ENCODE measurements around the gene JAML.

The JAML gene

GRCh38 chr11:118215262-118215661, 9.5 kb downstream of the JAML start:
- no peak for DNase-seq (ENCODE audit: low read depth)

DNA sequence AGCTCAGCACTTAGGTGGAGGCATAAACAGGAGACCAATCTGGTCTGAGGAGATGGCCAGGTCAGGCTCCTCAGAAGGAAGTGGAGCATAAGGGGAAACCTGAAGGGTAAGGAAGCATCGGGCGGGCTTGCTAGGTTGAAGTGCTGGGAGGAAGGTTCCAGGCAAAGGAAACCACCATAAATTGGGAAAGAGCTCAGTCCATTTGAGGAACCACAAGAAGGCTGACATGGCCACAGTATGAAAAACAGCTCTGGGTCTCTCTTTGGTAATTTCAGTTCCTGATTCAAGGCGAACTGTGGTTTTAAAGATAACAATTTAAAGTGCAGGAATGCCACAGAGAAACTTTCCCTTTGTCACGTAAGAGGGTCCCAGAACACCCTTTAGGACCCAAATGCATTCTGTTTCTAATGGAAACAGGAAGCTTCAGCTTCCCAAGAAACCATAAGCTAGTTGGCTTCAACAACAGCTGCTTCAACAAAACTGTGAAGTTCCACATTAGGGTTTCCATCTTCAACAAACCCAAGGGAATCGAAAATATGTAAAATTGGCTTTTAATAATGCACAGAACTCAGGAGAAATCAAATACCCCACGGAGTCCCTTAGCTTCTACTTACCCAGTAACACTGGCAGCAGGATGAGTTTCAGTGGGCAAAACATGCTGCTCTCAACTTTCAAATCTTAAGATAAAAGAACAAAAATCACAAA, 10.4 kb downstream of the JAML start:
- no peak for DNase-seq (ENCODE audit: low read depth)

DNA sequence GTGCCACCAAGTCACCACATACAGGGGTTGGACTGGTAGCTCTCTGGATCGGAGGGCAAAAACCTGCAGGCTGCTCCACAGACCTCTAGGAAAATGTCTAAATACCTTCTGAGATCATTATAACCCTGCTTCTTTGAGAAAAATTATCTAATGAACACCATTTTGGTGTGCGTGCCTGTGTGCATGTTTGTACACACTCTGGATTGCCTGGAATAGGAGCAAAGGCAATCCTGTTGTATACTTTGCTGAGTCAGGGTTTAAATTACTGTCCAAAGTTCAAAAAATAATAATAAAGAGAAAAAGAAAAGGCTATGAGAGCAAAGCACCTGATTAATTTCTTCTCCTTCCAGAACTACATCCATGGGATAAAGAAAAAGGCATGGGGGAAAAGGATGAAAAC, 11.0 kb downstream of the JAML start:
- no peak for DNase-seq (ENCODE audit: low read depth)

DNA sequence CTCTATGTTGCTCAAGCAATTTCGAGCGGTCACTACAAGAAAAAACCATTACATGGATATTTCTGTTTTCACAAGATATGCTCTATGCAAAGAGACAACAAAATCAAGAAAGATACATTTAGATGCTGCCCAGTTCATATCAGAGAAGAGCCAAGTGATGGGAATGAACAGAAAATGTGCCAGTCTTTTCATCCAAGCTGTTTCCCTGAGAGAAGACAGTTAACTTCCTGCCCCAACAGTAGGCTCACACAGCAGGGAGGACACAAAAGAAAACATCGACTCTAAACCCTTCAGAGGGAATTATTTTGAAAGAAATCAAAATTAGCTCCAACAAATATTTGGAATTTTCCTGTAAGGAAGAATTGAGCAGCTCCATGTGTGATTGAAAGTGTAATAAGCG, 11.6 kb downstream of the JAML start:
- DNase-seq (ENCODE audit: low read depth) = no peak

GRCh38 chr11:118212781-118213191, 12.0 kb downstream of the JAML start:
- no peak for DNase-seq (ENCODE audit: low read depth)

GRCh38 chr11:118212131-118212725, 12.6 kb downstream of the JAML start:
- no peak for DNase-seq (ENCODE audit: low read depth)

DNA sequence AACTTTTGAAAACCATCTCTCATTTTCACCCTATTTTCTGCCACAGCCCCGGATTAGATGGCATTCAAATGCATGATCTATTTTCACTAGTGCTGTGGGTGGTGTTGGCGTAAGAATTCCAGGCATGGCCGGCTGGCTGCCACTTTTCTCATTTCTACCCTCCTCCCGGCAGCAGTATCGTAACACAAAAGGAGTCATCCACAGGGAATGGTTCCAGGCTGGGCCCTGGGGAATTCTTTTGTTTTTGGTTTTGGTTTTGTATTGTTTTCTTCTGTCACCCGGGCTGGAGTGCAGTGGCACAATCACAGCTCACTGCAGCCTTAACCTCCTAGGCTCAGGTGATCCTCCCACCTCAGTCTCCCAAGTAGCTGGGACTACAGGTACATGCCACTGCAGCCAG, 13.8 kb downstream of the JAML start:
- DNase-seq (ENCODE audit: low read depth) = no peak

DNA sequence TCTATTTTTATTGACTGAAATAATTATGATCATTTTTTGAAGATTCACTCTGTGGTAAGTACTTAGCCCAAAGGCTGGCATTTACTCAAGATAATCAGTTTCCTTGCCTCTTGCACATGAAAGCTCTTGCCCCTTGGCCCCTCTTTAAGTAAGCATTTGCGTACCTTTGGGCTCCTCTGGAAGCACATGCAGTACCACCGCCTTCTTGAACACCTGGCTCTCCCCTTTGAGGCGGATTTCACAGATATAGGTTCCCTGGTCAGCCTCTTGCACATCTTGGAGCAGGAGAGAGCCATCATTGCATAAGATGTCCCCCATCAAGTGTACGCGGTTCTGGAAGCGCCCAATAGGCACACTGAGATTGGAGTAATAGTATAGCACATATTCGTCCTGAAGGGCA, 14.5 kb downstream of the JAML start:
- DNase-seq (ENCODE audit: low read depth) = no peak

DNA sequence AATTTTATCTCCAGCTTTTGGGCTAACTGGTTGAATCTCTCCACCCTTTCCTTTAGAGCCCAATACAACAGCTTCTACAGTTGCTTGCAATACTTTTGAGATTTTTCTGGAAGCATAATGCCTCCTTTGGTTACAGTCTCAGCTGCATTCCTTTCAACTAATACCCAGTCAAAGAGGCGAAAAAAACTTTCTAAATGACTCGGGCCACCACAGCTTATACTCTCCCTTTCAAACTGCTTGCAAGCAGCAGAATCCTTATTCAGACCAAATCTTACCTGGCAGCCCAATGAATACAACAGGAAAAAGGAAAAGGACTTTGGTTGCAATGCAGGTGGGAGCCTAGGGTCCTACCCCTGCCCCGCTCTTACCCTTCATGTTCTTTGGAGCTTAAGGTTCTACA, 15.8 kb downstream of the JAML start:
- no peak for DNase-seq (ENCODE audit: low read depth)

DNA sequence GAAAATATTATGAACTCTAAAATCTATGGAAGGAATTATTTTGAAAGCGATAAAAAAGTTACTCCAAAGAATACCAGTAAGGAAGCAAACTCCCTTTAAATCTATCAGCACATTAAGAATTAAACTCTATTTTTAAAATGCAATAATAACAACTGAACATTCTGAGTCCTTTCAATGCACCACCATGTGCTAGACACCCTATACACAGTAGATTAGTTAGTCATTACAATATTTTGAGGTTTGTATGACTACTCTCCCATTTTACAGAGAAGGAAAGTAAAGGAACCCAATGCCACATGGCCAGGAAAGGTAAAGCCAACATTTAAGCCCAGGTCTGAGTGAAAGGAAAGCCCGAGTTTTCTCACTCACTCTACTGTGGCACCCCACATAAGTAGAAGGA, 17.7 kb downstream of the JAML start:
- no peak for DNase-seq (ENCODE audit: low read depth)

DNA sequence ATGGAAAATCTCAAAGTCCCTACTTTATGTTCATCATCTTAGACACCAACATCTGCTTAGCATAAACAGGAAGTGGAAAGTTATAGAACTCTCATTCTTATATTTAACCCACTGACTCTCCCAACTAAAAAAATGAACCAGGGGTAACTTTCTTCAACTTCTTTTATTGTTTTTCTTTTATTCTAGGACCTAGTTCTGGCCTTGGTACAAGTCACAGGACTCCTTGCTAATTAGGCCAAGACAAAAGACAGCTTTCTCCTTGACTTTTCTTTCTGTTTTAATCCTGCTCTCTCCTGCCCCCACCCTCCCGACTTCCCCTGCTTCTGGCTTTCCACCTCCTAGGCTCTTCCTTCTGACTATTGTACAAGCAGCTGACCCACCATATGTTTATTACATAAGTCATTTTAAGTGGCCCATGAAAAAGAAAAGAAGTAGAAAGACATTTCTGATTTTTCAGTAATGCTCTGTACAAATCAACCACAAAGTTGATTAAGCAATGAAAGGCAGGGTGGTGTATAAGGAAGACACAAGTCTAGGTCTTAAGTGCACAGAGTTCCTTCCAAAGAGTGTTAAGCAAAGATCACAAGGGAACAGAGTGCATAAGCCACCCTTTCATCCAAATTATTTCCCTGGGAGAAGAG, 18.3 kb downstream of the JAML start:
- DNase-seq (ENCODE audit: low read depth) = no peak

GRCh38 chr11:118205606-118206378, 19.0 kb downstream of the JAML start:
- DNase-seq (ENCODE audit: low read depth) = no peak

DNA sequence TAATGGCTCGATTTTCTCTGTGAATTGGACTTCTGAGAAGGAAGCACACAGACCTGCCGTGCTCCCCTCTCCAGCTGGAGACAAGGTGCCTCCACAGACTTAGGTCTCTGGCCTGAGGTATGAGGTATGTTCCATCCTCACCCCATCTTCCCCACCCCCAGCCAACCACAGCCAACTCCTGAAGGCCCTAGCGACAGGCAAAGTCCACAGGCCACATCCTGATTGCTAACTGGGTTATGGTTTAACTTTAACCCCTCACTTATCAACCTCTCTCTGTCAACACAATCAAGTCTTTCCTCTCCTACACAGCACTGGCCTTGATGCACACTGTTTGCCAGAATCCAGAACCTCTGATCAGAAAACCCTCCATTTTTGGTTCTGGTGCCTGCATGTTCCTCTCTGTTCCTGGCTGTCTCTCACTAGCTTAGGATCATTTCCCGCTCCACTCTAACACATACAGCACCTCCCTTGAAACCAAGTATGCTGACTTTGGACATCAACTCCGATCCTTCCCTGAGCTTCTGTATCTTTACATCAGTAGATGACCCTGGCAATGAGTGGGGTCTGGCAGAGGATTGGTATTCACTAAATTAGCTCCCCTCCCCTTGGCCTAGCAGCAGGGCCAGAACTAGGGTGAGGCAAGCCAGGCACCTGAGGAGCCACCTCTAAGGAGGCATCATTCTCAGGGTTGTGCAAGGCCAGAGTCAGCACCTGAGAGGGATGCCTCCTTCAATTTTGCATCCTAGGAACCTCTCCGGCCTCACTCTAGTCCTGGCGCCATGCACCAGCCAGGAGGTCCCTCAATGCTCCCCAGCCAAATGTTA, 22.0 kb downstream of the JAML start:
- DNase-seq (ENCODE audit: low read depth) = no peak

GRCh38 chr11:118201966-118202365, 22.8 kb downstream of the JAML start:
- no peak for DNase-seq (ENCODE audit: low read depth)

DNA sequence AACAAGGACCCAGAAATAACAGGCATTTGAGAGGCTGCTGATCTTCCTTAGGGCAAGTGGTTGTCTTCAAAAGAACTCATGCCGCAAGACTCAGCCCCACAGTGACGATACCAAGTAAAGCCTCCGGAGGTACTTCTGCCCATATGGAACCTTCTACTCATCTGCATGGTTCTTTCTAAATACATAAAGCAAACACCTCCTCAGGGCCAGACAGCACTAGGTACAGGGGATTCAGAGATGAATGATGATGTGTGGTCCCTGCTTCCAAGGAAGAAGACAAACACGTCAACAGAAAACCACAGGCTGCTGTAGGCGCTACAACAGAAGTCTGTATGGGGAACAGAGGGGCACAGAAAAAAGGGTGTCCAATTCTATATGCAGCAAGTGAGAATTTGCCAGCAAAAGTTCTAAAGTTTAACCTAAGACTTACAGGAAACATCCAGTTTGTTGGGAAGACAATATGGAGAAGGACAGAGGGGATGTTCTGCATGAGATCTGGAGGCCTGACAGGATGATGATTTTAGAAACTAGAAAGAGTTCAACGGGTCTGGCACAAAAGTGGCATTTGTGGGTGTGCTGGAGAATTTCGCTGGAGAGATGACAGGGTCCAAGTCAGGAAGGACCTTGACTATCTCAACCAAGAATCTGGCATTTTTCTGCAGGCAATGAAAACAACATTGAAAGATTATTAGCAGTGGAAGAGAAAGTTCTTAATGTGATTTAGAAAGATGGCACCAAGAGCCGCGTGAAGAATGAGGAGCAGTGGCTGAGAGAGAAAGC, 23.7 kb downstream of the JAML start:
- no peak for DNase-seq (ENCODE audit: low read depth)

DNA sequence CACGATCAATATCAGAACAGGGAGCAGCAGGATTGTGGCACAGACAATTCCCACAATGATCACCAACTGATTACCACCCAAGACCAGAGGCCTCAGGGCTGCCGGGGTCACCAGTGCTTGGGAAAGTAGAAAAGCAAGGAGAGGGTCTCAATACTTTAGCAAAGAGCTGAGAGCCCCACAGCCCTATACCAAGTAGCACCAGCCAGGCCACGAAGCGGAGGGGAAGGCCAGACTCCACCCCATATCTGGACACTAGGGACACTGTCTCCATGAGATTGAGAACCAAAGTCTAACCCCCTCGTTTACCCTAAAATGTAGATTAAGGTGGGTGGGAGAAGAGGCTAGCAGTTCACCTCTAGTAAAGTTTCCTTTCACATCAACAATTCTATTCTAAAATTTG, 24.3 kb downstream of the JAML start:
- DNase-seq (ENCODE audit: low read depth) = no peak

GRCh38 chr11:118199135-118199534, 25.7 kb downstream of the JAML start:
- no peak for DNase-seq (ENCODE audit: low read depth)

- peak; percentile 9 for DNase-seq (ENCODE audit: low read depth)
Observed at GRCh38 chr11:118198370-118198769, 26.4 kb downstream of the JAML start.

GRCh38 chr11:118194835-118195627, 29.8 kb downstream of the JAML start:
- DNase-seq (ENCODE audit: low read depth) = peak; percentile 28

DNA sequence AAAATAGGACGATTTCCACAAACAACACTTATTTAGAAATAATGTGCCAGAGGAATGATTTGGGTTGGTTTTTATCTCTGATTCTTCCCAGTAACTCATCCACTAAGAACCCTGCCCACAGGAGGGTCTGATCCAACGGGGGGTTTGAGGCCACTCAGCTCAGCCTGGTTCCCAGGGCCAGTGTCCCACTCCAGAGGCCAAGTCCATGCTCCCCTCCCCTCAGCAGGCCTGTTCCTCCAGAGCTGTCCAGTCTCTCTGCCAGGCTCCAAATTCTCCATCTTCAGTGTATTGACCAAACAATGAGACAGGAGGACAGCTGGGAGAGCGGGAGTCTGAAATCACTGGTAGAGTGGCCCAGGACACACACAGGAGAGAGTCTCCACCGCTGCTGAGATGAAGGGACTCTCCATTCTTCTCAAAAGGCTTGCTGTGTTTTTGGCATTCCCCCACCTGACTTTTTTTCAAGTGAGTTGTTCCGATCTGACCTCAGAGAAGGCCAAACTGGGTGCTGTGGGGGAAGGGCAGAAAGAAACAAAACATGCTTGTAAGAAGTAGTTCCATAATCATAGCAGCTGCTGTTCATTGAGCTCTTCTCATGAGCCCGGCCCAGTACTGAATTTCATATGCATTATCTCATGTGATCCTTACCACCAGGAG, 30.8 kb downstream of the JAML start:
- DNase-seq (ENCODE audit: low read depth) = no peak

Data from HS-5 (cell line).